ENCODE data around the gene DEFB127. TPM values are rescaled to one million over a fixed set of nuclear protein-coding genes. Genes with fewer than 3 reads are reported as not detected.

The DEFB127 gene
- total RNA-seq, 4 donors from 2014 or later = not detected

DNA sequence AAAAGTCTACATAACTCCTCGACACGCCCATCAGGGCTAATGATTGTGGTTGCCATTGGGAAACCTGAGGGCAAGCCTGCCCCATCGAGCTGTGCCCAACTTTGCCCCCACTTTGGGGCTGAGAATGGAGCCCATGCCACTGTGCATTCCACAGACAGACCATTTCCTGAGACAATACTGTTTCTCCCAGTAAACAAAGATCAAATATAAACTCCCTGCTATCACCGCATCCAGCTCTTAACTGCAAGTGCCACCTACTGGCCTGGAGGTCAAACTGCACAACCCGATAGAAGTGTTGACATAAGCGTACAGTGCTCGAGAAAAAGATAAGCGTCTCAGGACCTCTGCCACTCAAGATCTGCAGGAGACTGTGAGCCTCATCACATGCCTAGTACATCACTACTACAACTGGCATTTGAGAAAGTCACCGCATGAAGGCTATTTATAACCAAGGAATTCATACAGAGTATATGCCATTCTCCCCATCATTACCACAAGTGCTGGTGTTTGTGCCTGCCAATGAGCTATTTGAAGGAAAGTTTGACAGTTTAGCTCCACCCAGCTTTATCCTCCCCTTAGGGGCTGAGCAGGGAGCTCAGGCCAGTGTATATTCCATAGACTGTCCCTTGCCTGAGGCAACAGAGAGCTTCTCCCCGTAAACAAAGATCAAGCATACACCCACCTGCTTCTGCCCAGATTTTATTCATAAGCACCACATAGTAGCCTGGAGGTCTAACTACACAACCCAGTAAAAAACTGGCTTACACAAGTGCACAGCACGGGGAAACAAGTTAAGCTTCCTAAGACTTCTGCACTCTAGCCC lies 19.4 kb upstream of the DEFB127 start:
- Histone ChIP-seq H3K27ac (no peak overlapping the region), H3K27me3 (peaks cover 19% of the 10 kb centered on the region), H3K9me3 (no peaks in the 10 kb centered on the region), H3K4me1 (no peaks in the 10 kb centered on the region), H3K36me3 (no peaks in the 10 kb centered on the region), H3K4me3 (no peak overlapping the region)
- intact Hi-C loops (cut with DNase I; ENCODE audit: low total_unique reads) (no loop called here), in situ Hi-C loops (cut with MboI; ENCODE audit: low pct_ligation_motif_present in 1 of 4, low pct_unique_long_range_greater_than_20kb in 1 of 4, low sequenced_read_pairs in 3 of 4) (no loop called here)
- TF ChIP-seq EP300 (IDR thresholded peaks at IDR 0.05; ENCODE audit: low read depth) = no peak
- TF ChIP-seq POLR2AphosphoS5 (IDR thresholded peaks at IDR 0.05) = no peak
- TF ChIP-seq, protein P1, sequence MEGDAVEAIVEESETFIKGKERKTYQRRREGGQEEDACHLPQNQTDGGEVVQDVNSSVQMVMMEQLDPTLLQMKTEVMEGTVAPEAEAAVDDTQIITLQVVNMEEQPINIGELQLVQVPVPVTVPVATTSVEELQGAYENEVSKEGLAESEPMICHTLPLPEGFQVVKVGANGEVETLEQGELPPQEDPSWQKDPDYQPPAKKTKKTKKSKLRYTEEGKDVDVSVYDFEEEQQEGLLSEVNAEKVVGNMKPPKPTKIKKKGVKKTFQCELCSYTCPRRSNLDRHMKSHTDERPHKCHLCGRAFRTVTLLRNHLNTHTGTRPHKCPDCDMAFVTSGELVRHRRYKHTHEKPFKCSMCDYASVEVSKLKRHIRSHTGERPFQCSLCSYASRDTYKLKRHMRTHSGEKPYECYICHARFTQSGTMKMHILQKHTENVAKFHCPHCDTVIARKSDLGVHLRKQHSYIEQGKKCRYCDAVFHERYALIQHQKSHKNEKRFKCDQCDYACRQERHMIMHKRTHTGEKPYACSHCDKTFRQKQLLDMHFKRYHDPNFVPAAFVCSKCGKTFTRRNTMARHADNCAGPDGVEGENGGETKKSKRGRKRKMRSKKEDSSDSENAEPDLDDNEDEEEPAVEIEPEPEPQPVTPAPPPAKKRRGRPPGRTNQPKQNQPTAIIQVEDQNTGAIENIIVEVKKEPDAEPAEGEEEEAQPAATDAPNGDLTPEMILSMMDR (IDR thresholded peaks at IDR 0.05) = no peak
- no peak for TF ChIP-seq POLR2A (IDR thresholded peaks at IDR 0.05)
- no peak for DNase-seq
- WGBS, 2 donors (ENCODE audit: low coverage in 1 of 2) = 80 to 87% methylated on average over 1 to 11 of the region's 11 CpGs

DNA sequence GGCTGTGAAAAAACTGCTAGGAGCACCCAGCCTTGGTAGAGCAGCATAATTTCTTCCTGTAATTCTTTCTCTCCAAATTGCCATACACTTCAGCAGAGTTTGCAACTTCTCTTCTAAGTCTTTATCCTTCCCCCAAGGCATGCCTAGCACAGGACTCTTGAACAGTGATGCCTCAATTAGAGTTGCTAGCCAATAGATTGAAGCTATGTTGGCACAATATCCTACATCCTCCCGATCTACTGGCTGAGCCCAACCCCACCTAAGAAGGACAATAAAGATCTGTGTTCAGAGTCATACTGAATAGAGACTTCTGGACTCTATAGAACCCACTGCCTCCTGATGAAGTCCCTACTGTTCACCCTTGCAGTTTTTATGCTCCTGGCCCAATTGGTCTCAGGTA lies 15.0 kb upstream of the DEFB127 start, which contains the start of gene DEFB126:
TSS of gene DEFB126 (plus strand) at position 301 of the 400 bp plus-strand sequence. CDS start at position 340, 39 bp downstream.
- H3K36me3 ChIP-seq = no peaks in the 10 kb centered on the region
- H3K4me3 ChIP-seq = no peak within 1 kb of the TSS
- H3K27me3 ChIP-seq = peaks cover 32% of the 10 kb centered on the region
- DNase-seq = no peak
- no peaks in the 10 kb centered on the region for H3K4me1 ChIP-seq
- no peaks in the 10 kb centered on the region for H3K9me3 ChIP-seq
- TF ChIP-seq POLR2AphosphoS5 (IDR thresholded peaks at IDR 0.05) = no peak
- TF ChIP-seq EP300 (IDR thresholded peaks at IDR 0.05; ENCODE audit: low read depth) = no peak
- in situ Hi-C loops (cut with MboI; ENCODE audit: low pct_ligation_motif_present in 1 of 4, low pct_unique_long_range_greater_than_20kb in 1 of 4, low sequenced_read_pairs in 3 of 4) = no loop called here
- intact Hi-C loops (cut with DNase I; ENCODE audit: low total_unique reads) = no loop called here
- H3K27ac ChIP-seq = no peak within 1 kb of the TSS
- 7 to 20% methylated on average over 1 of the region's 1 CpG for WGBS, 2 donors (ENCODE audit: low coverage in 1 of 2)

DNA sequence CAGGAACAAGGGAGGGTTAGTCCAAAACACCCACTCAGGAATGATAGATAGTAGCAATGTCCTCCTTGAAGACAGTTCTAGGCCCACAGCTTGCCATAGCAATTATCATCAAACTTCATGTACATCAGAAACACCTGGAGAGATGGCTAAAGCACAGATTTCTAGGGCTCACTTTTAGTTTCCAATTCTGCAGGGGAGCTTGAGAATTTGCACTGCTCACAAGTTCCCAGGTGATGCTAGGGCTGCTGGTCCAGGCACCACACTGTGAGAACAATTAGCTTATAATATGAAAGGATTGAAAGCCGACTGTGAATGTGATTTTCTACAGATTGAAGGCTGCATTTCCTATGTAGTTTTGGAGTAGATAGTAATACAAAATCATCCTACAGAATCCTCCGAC lies 11.4 kb upstream of the DEFB127 start:
- H3K4me1 ChIP-seq = no peaks in the 10 kb centered on the region
- TF ChIP-seq POLR2A (IDR thresholded peaks at IDR 0.05) (no peak), EP300 (IDR thresholded peaks at IDR 0.05; ENCODE audit: low read depth) (no peak), POLR2AphosphoS5 (IDR thresholded peaks at IDR 0.05) (no peak)
- TF ChIP-seq, protein P1 (IDR thresholded peaks at IDR 0.05) = no peak
- in situ Hi-C loops (cut with MboI; ENCODE audit: low pct_ligation_motif_present in 1 of 4, low pct_unique_long_range_greater_than_20kb in 1 of 4, low sequenced_read_pairs in 3 of 4) = no loop called here
- no peak for DNase-seq
- H3K27ac ChIP-seq = no peak overlapping the region
- H3K36me3 ChIP-seq = no peaks in the 10 kb centered on the region
- WGBS, 2 donors (ENCODE audit: low coverage in 1 of 2) = 55 to 60% methylated on average over 2 of the region's 2 CpGs
- H3K9me3 ChIP-seq = no peaks in the 10 kb centered on the region
- peaks cover 31% of the 10 kb centered on the region for H3K27me3 ChIP-seq
- intact Hi-C loops (cut with DNase I; ENCODE audit: low total_unique reads) = no loop called here
- no peak overlapping the region for H3K4me3 ChIP-seq

DNA sequence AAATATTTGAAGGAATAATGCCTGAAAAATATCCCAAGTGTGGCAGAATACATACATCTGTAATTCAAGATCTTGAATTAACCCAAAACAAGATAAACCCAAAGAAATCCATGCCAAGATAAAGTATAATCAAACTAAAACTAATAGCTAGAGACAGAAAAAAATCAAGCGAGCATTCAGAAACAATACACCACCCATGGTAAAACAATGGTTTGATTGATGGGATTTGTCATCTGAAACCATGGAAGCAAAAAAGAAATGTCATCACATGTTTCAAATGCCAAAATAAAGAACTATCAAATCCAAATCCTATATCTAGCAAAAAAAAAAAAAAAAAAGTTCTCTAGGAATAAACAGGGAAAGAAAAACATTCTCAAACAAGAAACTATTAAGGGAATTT lies 5.1 kb upstream of the DEFB127 start:
- H3K9me3 ChIP-seq = no peaks in the 10 kb centered on the region
- H3K27ac ChIP-seq = no peak overlapping the region
- no peak for DNase-seq
- in situ Hi-C loops (cut with MboI; ENCODE audit: low pct_ligation_motif_present in 1 of 4, low pct_unique_long_range_greater_than_20kb in 1 of 4, low sequenced_read_pairs in 3 of 4) = no loop called here
- no peaks in the 10 kb centered on the region for H3K4me1 ChIP-seq
- peaks cover 2% of the 10 kb centered on the region for H3K27me3 ChIP-seq
- no peak for TF ChIP-seq POLR2AphosphoS5 (IDR thresholded peaks at IDR 0.05)
- no peaks in the 10 kb centered on the region for H3K36me3 ChIP-seq
- 88 to 100% methylated on average over 1 of the region's 1 CpG for WGBS, 2 donors (ENCODE audit: low coverage in 1 of 2)
- H3K4me3 ChIP-seq = no peak overlapping the region
- intact Hi-C loops (cut with DNase I; ENCODE audit: low total_unique reads) = no loop called here

DNA sequence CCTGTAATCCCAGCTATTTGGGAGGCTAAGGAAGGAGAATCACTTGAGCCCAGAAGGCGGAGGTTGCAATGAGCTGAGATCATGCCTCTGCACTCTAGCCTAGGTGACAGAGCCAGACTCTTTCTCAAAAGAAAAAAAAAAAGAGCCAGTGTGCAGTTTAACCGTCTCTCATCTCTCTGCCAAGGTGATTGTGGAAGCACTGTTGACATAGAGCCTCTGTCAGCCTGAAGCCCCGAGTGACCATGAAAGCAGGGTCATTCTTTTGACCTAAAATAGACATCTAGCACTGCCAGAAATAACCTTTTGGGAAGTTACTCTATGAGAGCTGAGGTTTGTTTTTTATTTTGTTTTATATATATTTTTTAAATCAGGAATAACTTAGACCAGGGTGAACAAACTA lies 7.4 kb downstream of the DEFB127 start:
- H3K4me1 ChIP-seq = no peaks in the 10 kb centered on the region
- in situ Hi-C loops (cut with MboI; ENCODE audit: low pct_ligation_motif_present in 1 of 4, low pct_unique_long_range_greater_than_20kb in 1 of 4, low sequenced_read_pairs in 3 of 4) = no loop called here
- no peak for DNase-seq
- H3K27me3 ChIP-seq = no peaks in the 10 kb centered on the region
- no peak for TF ChIP-seq EP300 (IDR thresholded peaks at IDR 0.05; ENCODE audit: low read depth)
- no peak for TF ChIP-seq POLR2A (IDR thresholded peaks at IDR 0.05)
- no peak for TF ChIP-seq POLR2AphosphoS5 (IDR thresholded peaks at IDR 0.05)
- TF ChIP-seq, protein P1 (IDR thresholded peaks at IDR 0.05) = no peak
- intact Hi-C loops (cut with DNase I; ENCODE audit: low total_unique reads) = no loop called here
- no peaks in the 10 kb centered on the region for H3K9me3 ChIP-seq
- WGBS, 2 donors (ENCODE audit: low coverage in 1 of 2) = 20 to 58% methylated on average over 2 to 3 of the region's 3 CpGs
- no peak overlapping the region for H3K4me3 ChIP-seq
- no peaks in the 10 kb centered on the region for H3K36me3 ChIP-seq
- H3K27ac ChIP-seq = no peak overlapping the region
